Ascending aorta (tissue), 2 donors: Measurements from ENCODE around the gene P3H2. TPM values are rescaled to one million over a fixed set of nuclear protein-coding genes. Genes with fewer than 3 reads are reported as not detected.

ENCODE experiments used
- DNase-seq, 2 donors: peaks; one replicate each; pipeline ENCODE4 v3.0.0-alpha.2; 2019; ENCODE audit warnings: low spot score in 2 of 2
- H3K27ac ChIP-seq, 2 donors: fragments of 200-600 bp; sonication (generic); one replicate each; pipeline ENCODE4 v1.5.1; 2016 to 2017; ENCODE audit warnings: mild to moderate bottlenecking in 1 of 2
- H3K27me3 ChIP-seq: fragments of 200-600 bp; sonication (generic); one replicate; pipeline ENCODE4 v1.5.1; 2017
- H3K36me3 ChIP-seq, 2 donors: fragments of 200-600 bp; sonication (generic); one replicate each; pipeline ENCODE4 v1.5.1; 2016
- H3K4me1 ChIP-seq, 2 donors: fragments of 200-600 bp; sonication (generic); one replicate each; pipeline ENCODE4 v1.5.1; 2016 to 2017; ENCODE audit warnings: mild to moderate bottlenecking in 1 of 2
- H3K4me3 ChIP-seq, 2 donors: fragments of 200-600 bp; sonication (generic); one replicate each; pipeline ENCODE4 v1.5.1; 2016 to 2017; ENCODE audit warnings: mild to moderate bottlenecking in 1 of 2
- H3K9me3 ChIP-seq, 2 donors: fragments of 200-600 bp; sonication (generic); one replicate each; pipeline ENCODE4 v1.5.1; 2016
- CTCF ChIP-seq, 3 experiments: fragments of 200-600 bp in 2 of 3; fragments of 450-650 bp in 1 of 3; sonication (generic) in 2 of 3; IDR thresholded peaks; one replicate each; pipeline ENCODE4 v1.5.1; 2016 to 2019; ENCODE audit warnings: antibody characterized with exemption in 3 of 3, mild to moderate bottlenecking in 1 of 3, moderate library complexity in 1 of 3
- intact Hi-C: fragments of 100-400 bp; cut with DNase I; formaldehyde crosslinking; loops from one replicate; pipeline ENCODE4 v1.15.1; 2023
- total RNA-seq: library from RNA; depleted of rRNA; stranded (reverse); fragments of >200 nt; gene quantifications from one replicate; pipeline ENCODE4 v1.1.0, GENCODE V29; 2016

Gene P3H2
- total RNA-seq, 1 donor from 2014 or later, result 15.6 TPM

DNA sequence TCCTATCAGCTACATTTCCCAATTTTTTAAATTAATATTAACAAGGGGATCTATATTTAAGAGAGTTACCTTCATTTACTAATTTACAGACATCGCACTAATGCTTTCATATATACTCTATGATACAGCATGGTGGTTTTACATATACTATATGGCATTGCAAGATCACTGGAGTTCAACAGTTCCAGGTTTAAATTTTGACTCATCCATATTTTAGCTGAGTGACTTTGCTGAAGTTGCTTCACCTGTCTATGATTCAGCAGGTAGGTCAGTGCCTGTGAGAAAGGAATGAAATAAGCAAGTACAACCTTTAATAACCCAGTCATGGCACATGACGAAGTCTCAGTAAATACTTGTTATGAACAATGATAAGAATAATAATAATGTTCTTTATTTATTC, 211.1 kb downstream of the P3H2 start:
- Histone ChIP-seq H3K27me3 (no peaks in the 10 kb centered on the region), H3K4me3 (no peak overlapping the region), H3K27ac (no peak overlapping the region), H3K9me3 (no peaks in the 10 kb centered on the region), H3K4me1 (no peaks in the 10 kb centered on the region), H3K36me3 (no peaks in the 10 kb centered on the region)
- TF ChIP-seq CTCF (IDR thresholded peaks at IDR 0.05), result no peak
- intact Hi-C loops, result no loop called here
- DNase-seq, result no peak

GRCh38 chr3:189909139-189909538, 211.6 kb downstream of the P3H2 start:
- Histone ChIP-seq H3K4me1 (no peaks in the 10 kb centered on the region), H3K36me3 (no peaks in the 10 kb centered on the region), H3K27ac (no peak overlapping the region), H3K9me3 (no peaks in the 10 kb centered on the region), H3K4me3 (no peak overlapping the region), H3K27me3 (no peaks in the 10 kb centered on the region)
- intact Hi-C loops, result no loop called here
- no peak for DNase-seq
- TF ChIP-seq CTCF (IDR thresholded peaks at IDR 0.05), result no peak

- Histone ChIP-seq H3K36me3 (no peaks in the 10 kb centered on the region), H3K4me1 (no peaks in the 10 kb centered on the region), H3K27me3 (no peaks in the 10 kb centered on the region), H3K4me3 (no peak overlapping the region), H3K9me3 (no peaks in the 10 kb centered on the region), H3K27ac (no peak overlapping the region)
- TF ChIP-seq CTCF (IDR thresholded peaks at IDR 0.05), result no peak
- no peak for DNase-seq
- intact Hi-C loops, result no loop called here
Measured at GRCh38 chr3:189908646-189909045, 212.1 kb downstream of the P3H2 start.

DNA sequence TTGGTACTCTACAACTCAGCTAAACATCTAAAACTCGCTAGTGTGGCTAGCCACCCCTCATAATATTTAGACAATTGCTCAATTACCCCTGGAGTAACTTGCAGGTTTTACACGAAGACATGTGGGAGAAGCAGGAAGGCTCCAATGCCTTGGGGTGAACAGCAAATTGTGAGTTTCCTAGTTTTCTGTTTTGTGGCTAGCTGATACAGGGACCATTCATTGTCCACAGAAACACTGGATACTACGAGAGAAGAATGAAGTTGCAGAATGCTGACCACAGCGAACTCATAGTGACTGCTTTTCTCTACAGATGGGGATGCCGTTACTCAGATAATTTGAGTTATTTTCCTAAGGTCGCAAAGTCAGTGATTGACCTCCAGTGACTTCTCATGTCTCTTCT, 212.9 kb downstream of the P3H2 start:
- Histone ChIP-seq H3K9me3 (no peaks in the 10 kb centered on the region), H3K27me3 (no peaks in the 10 kb centered on the region), H3K27ac (no peak overlapping the region), H3K4me3 (no peak overlapping the region), H3K36me3 (no peaks in the 10 kb centered on the region), H3K4me1 (no peaks in the 10 kb centered on the region)
- DNase-seq, result no peak
- intact Hi-C loops, result no loop called here
- TF ChIP-seq CTCF (IDR thresholded peaks at IDR 0.05), result no peak

Other genes with a start within 250 kb of the P3H2 start
- 0.53 TPM for gene CLDN1, start 201.5 kb upstream of the P3H2 start, total RNA-seq